Medulla oblongata (tissue), 1 donor: ENCODE measurements around the gene TBX1.
A peak's percentile ranks its signal among the peaks of the same experiment; 100 is the strongest.

Experiments used
- DNase-seq: peaks from one replicate; pipeline ENCODE4 v3.0.0-alpha.2; 2015; ENCODE audit errors: extremely low spot score

Gene TBX1

GRCh38 chr22:19760058-19760950, at the start of gene TBX1:
TSS of gene TBX1 (plus strand) at chr22:19760778. CDS start at chr22:19760844, 66 bp downstream.
- DNase-seq: no peak

- no peak for DNase-seq
These were observed 47.3 kb upstream of the TBX1 start for GRCh38 chr22:19713245-19713644.

GRCh38 chr22:19713650-19714311, 46.8 kb upstream of the TBX1 start:
- no peak for DNase-seq

DNA sequence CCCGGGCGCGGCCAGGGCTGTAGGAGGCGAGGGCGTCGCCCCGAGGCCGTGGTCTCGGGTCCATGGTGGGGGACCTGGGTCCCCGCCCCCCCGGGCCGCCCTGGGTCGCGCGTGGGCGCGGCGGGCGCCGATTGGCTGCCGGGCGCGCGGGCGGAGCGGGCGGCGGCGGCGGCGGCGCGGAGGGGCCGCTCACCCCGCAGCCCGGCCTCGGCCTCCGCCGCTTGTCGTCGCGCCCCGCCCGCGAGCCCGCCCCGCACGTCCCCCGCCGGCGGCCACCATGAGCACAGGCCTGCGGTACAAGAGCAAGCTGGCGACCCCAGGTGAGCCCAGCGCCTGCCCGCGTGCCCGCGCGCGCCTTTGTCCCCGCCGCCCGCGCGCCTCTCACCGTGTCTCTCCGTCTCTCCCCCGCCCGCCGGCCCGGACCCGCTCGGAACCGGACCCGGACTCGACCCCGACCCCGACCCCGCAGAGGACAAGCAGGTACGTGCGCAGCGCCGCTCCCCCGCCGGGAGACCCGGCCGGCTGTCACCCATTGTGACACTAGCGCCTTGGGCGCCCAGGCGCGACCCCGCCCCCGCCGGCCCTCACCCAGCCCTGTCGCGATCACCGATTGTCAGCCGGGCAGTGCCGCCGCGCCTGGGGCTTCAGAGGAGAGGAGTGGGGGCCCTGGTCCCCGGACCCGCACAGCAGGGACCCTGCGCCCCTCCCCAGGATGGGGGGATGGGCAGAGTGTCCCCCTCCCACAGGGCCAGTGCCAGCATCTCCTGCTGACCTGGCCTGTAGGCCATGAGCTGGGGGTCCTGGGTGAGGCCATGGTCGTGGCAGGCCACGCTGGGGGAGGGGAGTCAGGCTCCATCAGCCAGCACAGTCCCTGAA, 46.0 kb upstream of the TBX1 start, which contains the start of gene SEPTIN5:
TSS of gene SEPTIN5 (plus strand) at position 192 of the 876 bp plus-strand sequence. CDS start at position 278, 86 bp downstream.
- DNase-seq: no peak

- no peak for DNase-seq
These were observed 45.2 kb upstream of the TBX1 start for GRCh38 chr22:19715188-19715930.

DNA sequence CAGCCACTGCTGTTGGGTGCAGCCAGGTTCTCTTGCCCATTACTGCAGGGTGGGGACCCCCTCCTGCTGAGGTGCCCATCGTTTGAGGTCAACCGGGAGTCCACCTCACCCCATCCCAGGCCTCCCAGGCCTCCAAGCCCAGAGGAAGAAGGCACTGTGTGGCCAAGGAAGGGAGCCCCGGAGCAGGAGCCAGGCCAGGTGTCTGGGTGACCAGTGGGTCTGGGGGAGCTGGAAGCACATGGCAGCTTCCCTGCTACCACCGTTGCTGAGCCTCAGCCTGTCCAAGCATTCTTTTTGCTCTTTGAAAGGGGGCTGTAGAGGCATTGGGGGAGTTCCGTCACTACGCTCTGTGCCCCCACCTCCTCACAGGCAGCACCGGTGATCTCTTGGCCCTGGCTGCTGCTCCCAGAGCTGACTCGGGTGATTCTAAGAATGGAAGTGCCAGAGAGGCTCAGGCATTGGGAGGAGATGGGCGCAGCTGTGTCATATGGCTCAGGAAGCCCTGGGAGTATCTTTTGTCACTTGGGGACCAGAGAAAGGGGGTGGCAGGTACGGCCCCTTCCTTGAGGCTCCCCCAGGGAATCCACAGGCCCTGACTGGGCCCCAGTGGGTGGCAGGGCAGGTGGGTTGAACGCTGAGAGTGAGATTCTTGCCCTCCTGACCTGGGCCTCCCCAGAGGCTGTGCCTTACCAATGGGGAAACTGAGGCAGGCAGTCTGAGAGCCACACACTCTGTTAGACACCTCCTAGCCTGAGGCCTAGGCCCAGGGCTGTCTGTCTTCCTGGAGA, 44.3 kb upstream of the TBX1 start:
- DNase-seq: no peak

DNA sequence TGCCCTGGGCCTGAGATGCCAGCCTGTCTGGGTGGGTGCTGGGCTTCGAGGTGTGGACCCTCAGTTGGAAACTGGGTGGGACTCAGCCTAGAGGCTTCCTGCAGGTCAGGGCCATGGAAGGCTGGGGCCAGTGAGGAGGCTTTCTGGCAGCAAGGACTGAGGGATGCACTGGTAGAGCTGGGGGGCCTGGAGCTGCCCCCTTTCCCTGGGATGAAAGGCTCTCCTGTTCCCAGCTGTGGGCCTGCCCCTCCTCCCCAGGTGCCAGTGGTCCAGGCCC, 43.8 kb upstream of the TBX1 start:
- no peak for DNase-seq

DNA sequence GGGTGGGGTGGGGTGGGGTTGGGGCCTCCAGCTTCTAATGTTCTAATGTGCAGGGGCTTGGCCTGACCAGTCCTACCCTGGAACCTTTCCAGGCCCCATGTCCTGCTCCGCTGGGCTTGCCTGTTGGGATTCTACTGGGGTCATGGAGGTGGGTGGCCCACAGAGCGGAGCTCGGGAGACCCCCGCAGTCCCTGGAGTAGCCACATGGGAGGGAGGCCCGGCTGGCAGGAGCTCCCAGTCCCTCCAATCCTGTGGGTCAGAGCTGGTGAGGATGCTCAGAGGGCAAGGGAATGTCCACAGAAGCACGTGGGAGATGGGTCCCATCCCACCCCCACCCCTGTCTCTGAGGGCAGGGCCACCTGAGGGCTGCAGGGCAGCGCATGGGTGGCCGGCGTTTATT, 43.4 kb upstream of the TBX1 start:
- DNase-seq: no peak

- DNase-seq: peak; percentile 62
These were observed 42.7 kb upstream of the TBX1 start for GRCh38 chr22:19717691-19718455.

- no peak for DNase-seq
These were observed 42.0 kb upstream of the TBX1 start for GRCh38 chr22:19718456-19719049.

GRCh38 chr22:19719050-19719482, 41.5 kb upstream of the TBX1 start:
- no peak for DNase-seq

GRCh38 chr22:19719488-19720021, 41.0 kb upstream of the TBX1 start:
- no peak for DNase-seq

GRCh38 chr22:19720150-19720827, 40.3 kb upstream of the TBX1 start:
- no peak for DNase-seq

DNA sequence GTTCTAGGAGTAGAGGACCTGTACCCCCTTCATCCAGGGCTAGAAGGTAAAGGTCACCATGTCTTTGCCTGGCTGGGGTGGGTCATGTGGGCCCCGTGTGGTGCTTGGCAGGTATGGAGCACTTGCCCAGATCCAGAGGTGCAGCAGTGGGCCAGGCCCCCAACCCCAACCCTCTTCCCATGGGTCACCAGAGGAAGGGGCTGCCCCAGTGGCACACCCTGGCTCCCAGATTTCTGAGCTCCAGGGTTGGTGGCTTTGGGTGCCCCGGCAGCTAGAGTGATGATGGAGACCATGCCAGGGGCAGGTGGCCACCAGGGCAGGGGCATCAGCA, 39.6 kb upstream of the TBX1 start:
- no peak for DNase-seq

- DNase-seq: no peak
These were observed 39.0 kb upstream of the TBX1 start for GRCh38 chr22:19721330-19722177.

GRCh38 chr22:19722178-19722981, 38.2 kb upstream of the TBX1 start:
- no peak for DNase-seq

GRCh38 chr22:19722982-19723231, 37.7 kb upstream of the TBX1 start:
- DNase-seq: no peak
